GM18867 (cell line): Measurements from ENCODE around the gene RPP25L.
"Not testable (repeated sequence)": the region's sequence is repeated elsewhere in the genome, so short reads cannot be mapped to it uniquely, and the experiment has no call there.

ENCODE experiments used
- ATAC-seq: cut with Tn5 transposase; IDR thresholded peaks from one replicate; pipeline ENCODE4 v1.9.1; 2021; ENCODE audit warnings: mild to moderate bottlenecking, moderate library complexity; ENCODE audit not compliant: unreplicated experiment

RPP25L gene, protein sequence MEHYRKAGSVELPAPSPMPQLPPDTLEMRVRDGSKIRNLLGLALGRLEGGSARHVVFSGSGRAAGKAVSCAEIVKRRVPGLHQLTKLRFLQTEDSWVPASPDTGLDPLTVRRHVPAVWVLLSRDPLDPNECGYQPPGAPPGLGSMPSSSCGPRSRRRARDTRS

DNA sequence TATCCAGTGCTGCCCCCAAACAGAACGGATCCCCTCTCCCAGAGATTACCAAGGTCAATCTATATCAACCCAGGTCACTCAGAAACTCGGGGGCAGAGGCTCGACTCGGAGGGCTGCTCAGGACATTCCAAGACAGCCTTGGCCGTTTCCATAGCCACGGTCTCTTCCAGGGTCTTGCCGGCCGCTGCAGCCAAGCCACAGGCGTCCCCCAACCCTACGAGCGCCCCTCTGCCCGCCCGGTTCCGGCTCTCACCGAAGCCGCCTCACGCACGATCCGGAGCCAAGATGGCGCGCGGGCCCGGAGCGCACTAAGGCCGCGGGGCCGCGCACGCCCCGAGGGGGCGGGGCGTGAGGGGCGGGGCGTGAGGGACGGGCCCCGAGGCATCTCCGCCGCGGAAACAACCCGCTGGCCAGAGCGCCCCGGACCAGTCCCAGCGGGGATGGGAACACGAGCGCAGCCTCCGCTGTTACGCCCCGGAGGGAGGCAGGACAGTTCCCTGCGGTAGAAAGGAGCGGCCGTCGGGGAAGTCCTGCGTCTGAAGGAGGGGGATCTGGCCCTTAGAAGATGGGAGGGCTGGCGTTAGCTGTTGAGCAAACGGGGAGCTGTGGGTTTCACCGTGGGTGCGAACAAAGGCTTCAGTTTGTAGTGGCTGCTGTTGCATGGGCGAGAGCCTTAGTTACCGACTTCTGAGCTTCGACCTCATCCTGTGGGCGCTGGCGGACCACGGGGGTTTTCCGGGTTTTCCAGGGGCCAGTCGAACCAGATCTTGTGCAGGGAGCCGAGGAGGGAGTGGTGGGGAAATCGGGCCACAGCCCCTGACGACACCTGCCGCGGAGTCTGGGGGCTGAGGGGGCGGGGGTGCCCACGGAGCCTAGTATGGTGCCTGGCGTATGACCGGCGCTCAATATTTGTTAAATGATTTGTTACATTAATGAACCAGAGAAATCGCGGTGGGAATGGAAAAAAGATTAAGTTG is at the start of gene RPP25L:
TSS of gene RPP25L (minus strand) at position 287 of the 977 bp plus-strand sequence. CDS start 801 bp downstream, outside the sequence.
- peak; percentile 87 for ATAC-seq

DNA sequence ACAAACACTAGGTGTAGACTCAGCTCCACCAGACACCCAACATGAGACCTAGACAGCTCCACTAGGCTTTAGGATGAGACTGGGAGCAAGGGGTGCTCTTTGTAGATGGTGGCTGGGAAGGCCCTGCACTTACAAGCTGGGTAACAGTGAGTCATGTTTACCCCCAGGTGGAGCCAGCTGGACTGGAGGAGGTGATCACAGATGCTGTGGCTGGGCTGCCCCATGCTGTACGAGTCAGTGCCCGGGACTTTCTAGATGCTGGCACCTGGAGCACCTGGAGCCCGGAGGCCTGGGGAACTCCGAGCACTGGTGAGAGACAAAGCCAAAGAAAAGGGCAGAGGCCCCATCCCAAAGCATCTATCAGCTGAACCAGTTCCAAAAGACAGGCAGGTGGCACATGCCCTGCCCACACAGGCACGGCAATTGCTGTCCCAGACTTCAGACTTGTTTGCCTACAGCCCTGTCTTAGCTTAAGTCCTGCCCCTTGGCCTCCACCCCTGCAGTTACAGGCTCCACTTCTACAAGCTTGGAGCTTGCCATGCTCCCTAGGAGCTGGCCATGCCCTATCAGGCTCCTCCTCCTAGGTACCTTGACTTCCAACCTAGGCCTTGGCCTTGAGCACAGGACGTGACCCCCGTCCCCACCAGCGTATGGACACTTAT is 47.8 kb upstream of the RPP25L start:
- ATAC-seq = no peak

DNA sequence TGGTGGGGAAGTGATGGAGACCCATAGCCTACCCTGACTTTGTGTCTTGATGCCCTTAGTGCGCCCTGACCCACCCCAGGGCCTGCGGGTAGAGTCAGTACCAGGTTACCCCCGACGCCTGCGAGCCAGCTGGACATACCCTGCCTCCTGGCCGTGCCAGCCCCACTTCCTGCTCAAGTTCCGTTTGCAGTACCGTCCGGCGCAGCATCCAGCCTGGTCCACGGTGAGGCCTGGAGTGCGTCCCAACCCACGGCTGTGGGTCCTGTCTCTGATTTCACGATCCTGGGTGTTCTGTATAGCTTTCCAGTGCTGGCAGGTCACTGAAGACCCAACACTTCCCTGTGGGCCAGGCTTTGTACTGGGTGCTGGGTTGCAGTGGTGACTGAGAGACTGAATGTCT is 46.6 kb upstream of the RPP25L start:
- ATAC-seq = no peak

DNA sequence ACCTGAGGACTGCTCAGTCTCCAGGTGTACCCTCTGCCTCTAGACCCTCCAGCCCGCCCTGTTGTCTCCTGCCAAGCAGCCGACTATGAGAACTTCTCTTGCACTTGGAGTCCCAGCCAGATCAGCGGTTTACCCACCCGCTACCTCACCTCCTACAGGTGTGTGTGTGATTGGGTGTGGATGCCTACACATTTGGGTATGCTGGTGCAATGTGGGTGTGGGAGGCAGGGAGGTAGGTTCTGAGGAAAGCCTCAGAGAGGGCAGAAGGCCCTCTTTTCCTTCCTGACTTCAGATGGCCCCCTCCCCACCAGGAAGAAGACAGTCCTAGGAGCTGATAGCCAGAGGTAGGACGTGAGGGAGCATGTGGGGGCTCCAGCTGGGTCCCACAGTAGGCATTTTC is 45.1 kb upstream of the RPP25L start:
- no peak for ATAC-seq

DNA sequence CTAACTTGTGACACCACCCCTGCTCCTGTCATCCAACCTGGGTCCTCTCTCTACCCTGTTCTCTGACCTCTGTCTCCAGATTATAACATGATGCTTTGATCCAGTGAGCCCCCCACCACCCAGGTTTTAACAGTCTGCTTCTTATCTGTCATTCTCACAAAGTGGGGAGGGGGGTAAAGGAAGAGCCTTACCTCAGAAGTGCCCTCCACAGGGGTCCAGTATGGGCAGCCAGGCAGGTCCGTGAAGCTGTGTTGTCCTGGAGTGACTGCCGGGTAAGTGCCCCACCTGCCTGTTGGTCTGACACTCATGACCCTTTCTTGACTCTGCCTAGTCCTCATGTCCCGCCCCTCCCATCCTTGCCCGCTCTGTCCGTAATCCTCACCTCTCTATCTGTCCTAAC is 43.5 kb upstream of the RPP25L start:
- no peak for ATAC-seq

DNA sequence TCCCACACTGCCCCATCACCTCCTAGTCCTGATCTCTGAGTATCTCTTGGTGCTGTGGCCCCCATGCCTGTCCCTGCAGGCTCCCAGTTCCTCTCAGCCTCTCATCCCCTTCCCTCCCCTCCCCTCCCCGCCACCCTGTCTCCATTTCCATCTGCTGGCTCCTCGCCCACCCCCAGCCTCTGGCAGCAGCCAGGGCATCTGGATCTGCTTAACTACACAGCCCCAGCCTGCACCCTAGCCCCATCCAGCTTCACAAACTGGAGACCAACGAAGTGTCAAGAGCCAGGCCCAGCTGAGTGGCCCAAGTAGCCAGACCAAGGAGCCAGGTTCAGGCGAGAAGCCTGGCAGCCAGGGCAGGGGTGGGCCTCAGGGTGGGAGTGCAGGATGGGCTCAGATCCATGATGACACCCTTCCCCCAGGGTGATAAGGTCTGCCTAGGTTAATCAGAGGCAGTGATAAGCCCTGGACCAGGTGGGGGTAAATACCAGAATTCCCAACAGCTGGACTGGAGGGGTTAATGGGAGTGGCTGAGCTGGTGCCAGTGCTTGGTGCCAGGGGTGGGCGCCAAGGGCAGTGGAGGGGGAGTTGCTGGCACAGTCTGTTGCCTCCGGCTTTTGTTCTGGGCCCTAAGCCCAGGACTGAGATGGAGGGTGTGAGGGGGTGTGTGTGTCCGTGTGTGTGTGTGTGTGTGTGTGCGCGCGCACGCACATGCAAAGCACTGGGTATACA is 42.6 kb upstream of the RPP25L start:
- ATAC-seq = no peak

DNA sequence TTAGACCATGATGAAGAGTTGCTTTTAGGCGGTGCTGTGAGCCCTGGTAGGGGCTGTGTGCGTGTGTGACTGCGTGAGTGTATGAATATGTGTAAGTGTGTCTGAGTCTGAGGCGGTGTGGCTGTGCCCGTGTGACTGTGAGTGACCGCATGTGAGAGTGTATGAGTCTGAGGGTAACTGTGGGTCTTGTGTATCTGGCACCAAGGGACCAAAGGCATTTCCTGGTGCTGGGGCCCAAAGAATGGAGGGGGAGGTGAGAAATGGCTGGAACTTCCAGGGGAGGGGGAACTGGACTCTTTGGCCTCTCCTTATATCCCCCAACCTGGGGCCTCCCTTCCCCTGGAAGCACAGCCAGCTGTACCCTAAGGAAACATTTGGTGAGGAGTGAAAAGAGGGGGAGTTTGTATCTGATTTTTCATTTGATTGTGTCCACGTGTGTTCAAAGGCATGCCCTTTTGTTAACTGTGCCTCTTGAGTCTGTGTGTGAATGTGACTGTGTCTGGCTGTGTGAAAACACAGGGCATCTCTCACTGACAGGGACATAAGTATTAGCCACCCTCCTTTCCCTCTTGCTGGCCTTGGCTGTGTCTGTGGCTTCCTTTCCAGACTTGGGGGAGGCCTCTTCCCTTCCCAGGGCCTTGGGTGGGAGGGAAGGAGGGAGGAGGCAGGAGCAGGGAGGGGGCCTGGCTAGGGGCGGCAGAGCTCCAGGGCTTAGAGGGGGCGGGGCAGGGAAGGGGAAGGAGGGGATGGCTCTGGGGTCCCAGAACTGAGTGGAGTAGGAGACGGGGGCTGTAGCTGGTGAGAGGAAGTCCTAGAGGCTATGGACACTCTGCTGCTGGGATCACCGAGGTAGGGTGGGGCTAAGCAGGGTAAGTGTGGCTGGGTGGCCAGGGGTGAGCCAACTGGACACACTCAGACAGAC is 41.5 kb upstream of the RPP25L start:
- no peak for ATAC-seq

DNA sequence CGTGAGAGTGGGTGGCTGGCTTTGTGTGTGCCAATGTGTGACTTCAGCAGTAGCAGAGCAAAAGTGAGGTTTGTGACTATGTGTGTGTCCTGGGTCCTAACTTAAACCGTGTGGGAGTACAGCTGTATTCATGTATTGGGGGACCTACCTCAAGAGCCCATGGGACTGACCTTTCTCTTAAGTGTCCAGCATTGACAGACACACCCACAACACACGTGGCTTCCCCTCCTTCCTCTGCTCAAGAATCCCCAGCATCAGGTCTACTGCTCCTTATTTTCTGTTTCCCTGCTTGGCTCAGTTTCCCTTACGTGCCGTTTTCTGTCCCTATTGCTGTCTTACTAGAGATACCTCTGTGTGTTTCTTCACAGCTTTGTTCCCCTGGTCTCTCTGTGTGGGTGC is 40.7 kb upstream of the RPP25L start:
- ATAC-seq = no peak

DNA sequence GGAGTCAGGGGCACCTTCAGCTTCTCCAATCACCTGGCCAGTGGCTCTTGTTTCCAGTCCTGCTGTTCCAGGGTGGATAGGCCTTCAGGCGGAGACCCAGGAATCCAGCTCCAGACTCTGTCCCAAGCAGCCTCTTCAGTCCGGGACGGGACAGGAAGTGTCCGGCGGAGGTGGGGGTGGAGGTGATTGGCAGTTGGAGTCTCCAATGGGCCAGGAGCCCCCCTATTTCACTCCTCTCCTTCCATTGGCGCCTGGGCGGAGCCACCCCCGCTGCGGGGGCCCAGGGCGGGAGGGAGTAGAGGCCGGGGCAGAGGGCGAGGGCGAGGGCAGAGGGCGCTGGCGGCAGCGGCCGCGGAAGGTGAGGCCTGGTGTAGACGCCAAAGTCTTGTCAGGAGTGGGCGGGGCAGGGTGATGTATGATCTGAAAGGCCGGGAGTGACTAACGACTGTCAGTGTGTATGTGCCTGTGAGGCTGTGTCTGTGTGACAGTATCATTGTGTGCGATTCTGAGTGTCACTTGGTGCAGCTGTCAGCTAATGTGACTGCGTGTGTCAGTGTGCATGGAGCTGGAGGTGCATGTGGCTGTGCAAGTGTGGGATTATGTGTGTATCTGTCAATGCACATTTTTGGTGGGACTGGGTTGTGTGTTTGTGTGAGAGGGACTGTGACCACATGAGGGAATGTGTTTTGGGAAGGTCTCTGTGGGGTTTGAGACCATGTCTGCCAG is 40.1 kb upstream of the RPP25L start, which contains the start of gene IL11RA:
TSS of gene IL11RA (plus strand) at position 310 of the 726 bp plus-strand sequence. CDS start 3,033 bp downstream, outside the sequence.
- ATAC-seq = no peak

DNA sequence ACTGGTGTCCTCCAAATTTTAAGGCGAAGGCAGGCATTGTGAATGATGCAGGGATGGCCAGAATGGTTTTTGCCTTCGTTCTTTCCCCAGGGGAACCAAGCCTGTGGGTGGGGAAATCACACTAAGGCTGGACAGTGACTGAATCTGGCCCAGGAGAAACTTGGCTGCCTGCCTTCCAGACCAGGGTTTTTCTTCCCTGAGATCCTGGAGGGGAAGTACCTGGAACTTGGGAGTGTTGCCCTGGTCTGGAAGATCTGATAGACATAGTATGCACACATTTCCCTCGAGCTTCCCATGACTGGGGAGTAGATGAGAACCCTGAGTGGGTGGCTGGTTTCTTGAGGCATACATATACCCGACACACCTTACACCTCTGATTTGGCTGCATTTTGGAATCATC is 39.4 kb upstream of the RPP25L start:
- ATAC-seq = no peak

DNA sequence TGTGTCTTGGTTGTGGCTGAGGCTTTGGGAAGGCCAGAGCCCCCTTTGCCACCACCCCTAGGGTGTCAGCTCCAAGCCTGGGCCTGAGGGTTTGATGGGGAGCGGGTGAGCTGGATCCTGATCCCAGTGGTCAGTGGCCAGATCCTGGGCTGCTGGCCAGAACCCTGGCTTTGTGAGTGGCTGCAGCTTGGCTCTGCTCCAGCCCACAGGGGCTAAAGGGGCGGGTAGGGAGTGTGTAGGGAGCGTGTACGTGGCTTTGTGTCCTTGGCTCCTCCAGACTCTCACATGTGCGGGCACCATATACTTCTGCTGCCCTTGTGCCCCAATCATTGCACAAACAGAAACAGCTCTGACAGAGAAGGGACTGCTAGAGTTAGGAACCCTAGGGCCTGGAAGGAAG is 38.9 kb upstream of the RPP25L start:
- ATAC-seq = no peak

DNA sequence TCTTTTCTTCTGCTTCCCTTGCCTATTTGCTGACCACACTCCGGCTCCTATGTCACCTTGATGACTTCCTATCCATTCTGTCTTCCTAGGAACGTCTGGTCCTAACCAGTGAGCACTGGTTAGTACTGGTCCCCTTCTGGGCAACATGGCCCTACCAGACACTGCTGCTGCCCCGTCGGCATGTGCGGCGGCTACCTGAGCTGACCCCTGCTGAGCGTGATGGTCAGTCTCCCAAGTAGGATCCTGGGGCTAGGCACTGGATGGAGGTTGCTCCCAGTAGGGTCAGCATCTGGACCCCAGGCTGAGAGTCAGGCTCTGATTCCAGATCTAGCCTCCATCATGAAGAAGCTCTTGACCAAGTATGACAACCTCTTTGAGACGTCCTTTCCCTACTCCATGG is 36.8 kb upstream of the RPP25L start:
- ATAC-seq = no peak

DNA sequence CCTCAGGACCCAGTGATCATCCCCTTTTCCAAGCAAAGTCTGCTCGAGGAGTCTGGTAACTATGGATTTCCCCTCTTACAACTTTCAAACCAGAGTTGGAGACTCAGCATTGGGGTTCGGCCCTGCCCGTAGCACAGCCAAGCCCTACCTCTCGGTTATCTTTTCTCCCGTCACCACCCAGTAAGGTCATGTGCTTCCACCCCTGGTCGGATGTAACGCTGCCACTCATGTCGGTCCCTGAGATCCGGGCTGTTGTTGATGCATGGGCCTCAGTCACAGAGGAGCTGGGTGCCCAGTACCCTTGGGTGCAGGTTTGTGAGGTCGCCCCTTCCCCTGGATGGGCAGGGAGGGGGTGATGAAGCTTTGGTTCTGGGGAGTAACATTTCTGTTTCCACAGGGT is 35.8 kb upstream of the RPP25L start:
- no peak for ATAC-seq

DNA sequence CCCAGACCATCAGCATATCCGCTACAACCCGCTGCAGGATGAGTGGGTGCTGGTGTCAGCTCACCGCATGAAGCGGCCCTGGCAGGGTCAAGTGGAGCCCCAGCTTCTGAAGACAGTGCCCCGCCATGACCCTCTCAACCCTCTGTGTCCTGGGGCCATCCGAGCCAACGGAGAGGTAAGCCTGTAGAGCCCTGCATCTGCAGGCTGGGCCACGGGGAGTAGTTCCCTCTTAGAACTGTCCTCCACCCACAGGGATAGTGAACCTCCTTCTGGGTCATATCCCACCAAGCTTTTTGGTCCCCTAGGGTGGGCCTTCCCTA is 35.1 kb upstream of the RPP25L start:
- no peak for ATAC-seq

DNA sequence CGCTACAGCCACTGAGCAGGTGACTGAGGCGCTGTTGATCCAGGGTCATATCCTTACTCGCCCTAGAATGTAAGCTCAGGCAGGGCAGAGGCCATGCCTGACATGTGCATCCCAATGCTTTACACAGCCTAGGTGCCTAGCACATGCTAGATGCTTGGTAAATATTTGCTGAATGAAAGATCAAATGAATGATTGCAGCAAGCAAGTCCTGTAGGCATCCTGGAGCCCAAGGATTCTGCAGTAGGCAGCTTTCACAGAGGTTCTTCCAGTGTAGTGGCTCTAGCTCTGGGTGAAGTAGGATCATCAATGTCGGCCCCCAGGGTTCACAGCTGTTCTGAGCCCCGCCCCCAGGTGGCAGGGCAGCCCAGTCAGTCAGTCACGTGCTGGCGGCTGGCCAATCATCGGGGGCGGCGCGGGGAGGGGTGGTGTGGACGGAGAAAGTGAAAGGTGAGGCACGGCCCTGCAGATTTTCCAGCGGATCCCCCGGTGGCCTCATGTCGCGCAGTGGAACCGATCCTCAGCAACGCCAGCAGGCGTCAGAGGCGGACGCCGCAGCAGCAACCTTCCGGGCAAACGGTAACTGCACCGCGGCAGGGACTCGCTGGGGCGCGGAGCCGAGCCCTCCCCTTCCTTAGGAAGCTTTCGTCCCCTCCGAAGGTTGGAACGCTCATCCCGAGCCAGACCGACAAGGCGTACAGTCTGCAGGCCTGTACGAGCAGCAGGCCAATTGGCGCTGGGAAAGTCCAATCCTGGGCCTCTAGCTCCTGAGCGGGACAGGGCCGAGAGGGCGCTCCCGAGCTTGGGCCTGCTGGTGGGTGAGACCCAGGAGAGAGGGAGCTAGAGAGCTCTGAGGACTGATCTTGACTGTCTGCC is 34.5 kb upstream of the RPP25L start, which contains the start of gene GALT:
TSS of gene GALT (plus strand) at position 465 of the 873 bp plus-strand sequence. CDS start at position 495, 30 bp downstream.
- ATAC-seq = peak; percentile 85

DNA sequence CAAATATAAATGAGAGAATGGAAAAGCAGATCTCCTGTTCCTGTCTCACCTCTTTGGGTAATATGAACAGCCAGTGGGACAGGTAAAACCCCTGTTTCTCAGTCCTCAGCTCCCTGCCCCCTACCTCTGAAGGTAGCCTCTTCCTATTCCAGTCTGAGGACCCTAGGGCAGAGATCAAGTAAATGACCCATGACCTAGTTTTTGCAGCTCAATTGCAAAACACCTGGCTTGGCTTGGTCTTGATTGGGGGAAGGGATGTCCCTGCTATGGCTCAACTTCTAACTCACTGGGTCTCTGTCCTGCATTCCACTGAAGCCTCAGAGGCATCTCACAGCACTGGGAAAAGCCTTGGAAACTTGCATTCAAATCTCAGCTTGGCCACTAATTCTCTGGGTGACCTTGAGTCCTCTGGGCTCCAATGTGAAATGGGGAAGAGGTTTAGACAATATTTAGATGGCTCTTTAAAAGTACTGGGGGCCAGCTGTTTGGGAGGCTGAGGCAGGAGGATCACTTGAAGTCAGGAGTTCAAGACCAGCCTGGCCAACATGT is 32.9 kb upstream of the RPP25L start:
- ATAC-seq = no peak

DNA sequence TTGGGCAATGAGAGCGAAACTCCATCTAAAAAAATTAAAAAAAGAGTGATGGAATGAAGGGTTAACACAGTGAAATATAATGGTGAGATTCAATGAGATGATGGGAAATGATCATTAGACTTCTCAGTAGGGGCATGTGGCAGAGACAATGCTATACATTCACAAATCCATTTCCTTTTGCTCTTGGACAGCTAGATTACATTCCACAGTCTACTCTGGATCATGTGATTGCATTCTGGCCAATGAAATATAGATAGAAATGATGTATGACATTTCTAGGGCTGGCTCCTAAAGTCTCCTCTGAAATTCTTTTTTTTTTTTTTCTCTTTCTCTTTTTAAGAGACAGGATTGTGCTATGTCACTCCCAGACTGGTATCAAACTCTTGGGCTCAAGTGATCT is 30.8 kb upstream of the RPP25L start:
- ATAC-seq = no peak

DNA sequence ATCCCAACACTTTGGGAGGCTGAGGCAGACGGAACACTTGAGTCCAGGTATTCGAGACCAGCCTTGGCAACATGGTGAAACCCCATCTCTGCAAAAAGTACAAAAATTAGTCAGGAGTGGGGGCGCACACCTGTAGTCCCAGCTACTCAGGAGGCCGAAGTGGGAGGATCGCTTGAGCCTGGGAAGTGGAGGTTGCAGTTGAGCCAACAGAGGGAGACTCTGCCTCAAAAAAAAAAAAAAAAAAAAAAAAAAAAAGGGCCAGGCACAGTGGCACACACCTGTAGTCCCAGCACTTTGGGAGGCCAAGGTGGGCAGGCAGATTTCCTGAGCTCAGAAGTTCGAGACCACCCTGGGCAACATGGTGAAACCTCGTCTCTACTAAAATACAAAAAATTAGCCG is 27.4 kb upstream of the RPP25L start:
- not testable (repeated sequence) for ATAC-seq
